MM.1S (cell line): ENCODE results near the gene MBD4.

ENCODE experiments used
- CTCF ChIP-seq: fragments of 300-600 bp; sonication (generic); IDR thresholded peaks from 2 replicates; pipeline ENCODE4 v1.5.1; 2016; ENCODE audit warnings: antibody characterized with exemption, low read length, mixed read lengths
- EZH2 ChIP-seq: fragments of 300-600 bp; sonication (generic); optimal IDR thresholded peaks from 2 replicates; pipeline ENCODE3; 2017; ENCODE audit warnings: low read depth, mild to moderate bottlenecking, antibody characterized with exemption, low read length, mixed read lengths
- EZH2phosphoT487 ChIP-seq: fragments of 300-600 bp; sonication (generic); IDR thresholded peaks from 2 replicates; pipeline ENCODE4 v1.6.1; 2018; ENCODE audit warnings: antibody characterized with exemption, low read length

GRCh38 chr3:129441215-129441614 lies 1.5 kb upstream of the MBD4 start:
- no peak for TF ChIP-seq CTCF
- TF ChIP-seq EZH2, result no peak
- TF ChIP-seq EZH2phosphoT487, result no peak
